Fibroblast of mammary gland (primary cell): ENCODE data around the gene RBM8A.

ENCODE experiments used
- DNase-seq: peaks from one replicate; pipeline ENCODE4 v3.0.0-alpha.2; 2010; ENCODE audit warnings: low read depth
- H3K4me3 ChIP-seq: 2 replicates; pipeline ENCODE4 v1.5.1; 2011; ENCODE audit warnings: low read depth, mild to moderate bottlenecking, low read length, moderate library complexity; ENCODE audit not compliant: control insufficient read depth
- TF ChIP-seq, protein P1 (sequence below): conservative IDR thresholded peaks from 2 replicates; pipeline ENCODE4 v1.5.1; 2011; ENCODE audit warnings: low read depth, low read length, inconsistent platforms; ENCODE audit not compliant: control insufficient read depth, insufficient read depth

RBM8A gene

DNA sequence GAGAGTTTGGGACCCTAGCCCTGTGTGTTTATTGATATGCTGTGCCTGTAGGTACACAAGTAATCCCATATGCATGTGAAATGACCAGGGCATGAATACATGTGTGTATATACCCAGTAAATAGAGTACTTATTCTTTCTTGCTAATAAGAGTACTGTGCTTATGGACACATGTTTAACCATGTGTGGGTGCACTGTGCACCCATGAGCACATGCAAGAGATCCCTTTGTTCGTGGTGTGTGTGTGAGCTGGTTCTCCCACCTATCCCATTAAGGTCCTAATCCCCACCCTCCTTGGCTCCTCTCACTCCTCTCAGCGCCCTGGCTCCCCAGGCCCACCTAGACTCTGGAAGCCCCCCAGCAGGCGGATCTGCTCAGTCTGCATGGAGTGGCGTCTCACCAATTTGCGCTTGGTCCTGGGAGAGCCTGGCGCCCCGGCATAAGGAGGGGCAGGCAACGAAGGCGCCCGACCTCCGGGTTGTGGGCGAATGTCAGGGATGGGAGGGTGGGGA is 32.7 kb upstream of the RBM8A start:
- DNase-seq: no peak
- H3K4me3 ChIP-seq: peak overlapping the region; percentile 85
- TF ChIP-seq, protein P1, sequence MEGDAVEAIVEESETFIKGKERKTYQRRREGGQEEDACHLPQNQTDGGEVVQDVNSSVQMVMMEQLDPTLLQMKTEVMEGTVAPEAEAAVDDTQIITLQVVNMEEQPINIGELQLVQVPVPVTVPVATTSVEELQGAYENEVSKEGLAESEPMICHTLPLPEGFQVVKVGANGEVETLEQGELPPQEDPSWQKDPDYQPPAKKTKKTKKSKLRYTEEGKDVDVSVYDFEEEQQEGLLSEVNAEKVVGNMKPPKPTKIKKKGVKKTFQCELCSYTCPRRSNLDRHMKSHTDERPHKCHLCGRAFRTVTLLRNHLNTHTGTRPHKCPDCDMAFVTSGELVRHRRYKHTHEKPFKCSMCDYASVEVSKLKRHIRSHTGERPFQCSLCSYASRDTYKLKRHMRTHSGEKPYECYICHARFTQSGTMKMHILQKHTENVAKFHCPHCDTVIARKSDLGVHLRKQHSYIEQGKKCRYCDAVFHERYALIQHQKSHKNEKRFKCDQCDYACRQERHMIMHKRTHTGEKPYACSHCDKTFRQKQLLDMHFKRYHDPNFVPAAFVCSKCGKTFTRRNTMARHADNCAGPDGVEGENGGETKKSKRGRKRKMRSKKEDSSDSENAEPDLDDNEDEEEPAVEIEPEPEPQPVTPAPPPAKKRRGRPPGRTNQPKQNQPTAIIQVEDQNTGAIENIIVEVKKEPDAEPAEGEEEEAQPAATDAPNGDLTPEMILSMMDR: no peak

DNA sequence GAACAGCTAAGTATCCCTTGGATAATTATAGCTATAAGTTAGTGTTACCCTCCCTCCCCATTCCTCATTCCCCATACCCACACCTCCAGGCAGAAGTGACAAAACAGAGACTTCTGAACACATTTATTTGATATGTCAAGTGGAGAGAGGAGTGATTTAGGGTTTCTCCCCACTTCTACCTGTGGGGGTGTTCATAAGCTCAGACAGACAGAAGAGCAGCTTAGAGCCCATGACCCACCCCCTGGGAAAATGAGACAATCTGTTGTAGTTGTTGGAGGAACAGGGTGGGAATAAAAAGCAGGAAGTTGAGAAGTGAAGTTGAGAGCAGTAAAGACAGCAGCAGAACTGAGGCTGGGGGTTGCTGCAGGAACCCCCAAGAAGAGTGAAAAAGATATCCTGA is 32.0 kb upstream of the RBM8A start:
- no peak for DNase-seq
- TF ChIP-seq, protein P1: no peak
- no peak overlapping the region for H3K4me3 ChIP-seq

DNA sequence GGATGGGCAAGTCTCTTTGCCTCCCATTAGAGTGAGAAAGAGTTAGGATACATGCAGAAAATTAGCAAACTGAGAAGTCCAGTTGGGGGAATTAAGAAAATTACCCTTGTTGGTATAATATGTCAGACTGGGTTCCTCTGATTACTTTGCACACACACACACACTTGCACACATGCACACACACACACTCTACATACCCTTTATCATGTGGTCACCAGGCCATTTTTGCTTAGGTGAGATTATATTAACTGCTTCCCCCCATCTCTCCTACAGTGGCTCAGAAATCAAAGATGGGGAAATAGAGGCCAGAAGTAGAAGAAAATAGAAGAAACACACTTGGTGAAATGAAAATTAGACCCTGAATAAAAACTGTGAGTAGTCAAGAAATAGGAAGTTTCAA is 31.4 kb upstream of the RBM8A start:
- DNase-seq: no peak
- TF ChIP-seq, protein P1: no peak
- no peak overlapping the region for H3K4me3 ChIP-seq

DNA sequence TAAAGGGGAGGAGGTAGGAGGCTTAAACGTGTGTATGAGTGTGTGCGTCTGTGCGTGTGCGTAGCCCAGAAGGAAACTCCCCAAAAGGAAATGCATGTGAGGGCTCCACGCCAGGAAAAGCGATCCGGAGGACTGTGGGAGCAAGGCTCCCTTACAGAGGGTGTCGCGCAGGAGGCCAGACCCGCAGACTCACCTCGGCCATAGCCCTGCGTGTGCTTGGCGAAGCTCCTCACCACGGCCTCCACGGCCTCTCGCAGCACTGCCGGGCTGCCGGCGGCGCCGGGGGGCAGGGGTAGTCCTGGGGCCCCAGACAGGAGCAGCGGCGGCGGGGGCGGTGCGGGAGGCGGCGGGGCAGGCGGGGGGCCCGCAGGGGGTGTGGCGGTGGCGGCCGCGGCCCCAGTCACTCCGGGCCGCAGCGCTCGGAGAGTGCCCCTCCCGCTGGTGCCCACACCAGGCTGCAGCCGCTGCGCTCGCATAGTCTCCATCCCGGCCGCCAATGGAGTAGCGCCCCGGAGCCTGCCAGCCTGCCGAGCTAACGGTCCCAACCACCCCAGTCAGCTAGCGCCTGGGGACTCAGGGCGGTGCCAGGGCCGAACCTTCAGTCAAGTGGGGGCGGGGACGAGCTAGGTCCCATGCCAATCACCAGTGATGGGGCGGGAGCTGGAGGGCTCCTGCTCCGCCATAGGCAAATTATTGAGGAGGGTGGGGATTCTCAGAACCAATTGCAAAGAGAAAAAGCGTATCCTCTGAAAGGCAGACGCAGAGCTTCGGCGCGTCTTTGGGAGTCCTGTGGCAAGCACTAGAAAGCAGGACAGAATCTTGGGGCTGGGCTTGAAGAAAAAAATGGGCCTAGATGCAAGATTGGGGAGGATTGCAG is 30.4 kb upstream of the RBM8A start, which contains the start of gene LIX1L:
Gene LIX1L (minus strand): TSS at position 575 of the 877 bp plus-strand sequence. CDS start 90 bp downstream, at position 485.
- TF ChIP-seq, protein P1: no peak
- peak; percentile 98 for DNase-seq

DNA sequence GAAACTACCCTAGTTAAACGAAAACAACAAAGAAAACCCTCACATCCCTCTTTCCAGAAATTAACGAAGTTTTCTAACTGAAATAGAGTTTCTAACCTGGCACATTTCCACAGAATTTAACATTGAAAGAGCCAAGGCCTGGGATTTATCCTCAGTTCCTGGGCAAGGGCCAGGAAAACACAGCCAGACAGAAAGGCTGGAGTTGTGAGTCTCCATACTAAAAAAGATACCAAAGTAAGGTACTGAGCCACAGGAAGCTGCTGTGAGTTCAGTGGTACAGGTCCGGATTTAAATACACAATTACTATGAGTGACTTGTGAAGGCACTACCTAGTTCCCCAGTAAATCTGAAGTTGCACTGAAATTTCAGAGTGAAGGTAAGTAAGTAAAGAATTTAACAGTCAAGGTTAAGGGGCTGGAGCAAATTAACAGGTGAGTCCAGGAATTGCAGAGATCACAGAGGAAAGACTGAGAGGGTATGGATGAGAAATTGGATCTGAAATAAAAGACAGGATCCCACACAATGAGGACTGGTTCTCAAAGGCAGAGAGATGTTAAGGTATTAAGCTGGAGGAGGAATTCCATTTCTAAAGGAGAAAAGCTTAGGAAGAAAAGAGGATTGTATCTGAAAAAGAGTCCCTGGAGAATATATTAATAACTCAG is 29.6 kb upstream of the RBM8A start:
- peak overlapping the region; percentile 87 for H3K4me3 ChIP-seq
- TF ChIP-seq, protein P1: no peak
- DNase-seq: peak; percentile 67

More for the DNA sequence above, 30.4 kb upstream of the RBM8A start, which contains the start of gene LIX1L:
- H3K4me3 ChIP-seq: peak within 1 kb of the TSS; percentile 87

DNA sequence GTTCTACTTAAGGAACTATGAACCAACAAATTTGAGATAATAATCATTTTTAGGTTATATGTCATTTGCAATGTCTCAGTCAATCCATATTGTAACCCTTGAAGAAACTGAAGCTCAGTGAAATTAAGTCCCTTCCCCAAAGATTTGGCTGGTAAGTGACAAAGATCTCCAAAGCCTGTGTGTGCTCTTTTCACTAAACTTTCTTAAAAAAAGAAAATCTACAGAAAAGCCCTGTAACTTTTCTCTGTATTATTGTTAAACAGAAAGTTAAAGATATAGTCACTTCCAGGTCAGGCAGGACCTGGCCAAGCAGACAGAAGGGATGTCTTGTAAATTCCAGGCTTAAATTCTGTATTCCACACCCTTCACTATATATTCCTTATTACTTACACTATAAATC is 29.1 kb upstream of the RBM8A start:
- TF ChIP-seq, protein P1: no peak
- DNase-seq: no peak
- peak overlapping the region; percentile 87 for H3K4me3 ChIP-seq
